ENCODE measurements around the gene ADPRHL1. TPM values are rescaled to one million over a fixed set of nuclear protein-coding genes. Genes with fewer than 3 reads are reported as not detected.

ADPRHL1 gene
- total RNA-seq, 1 experiment from 2014 or later, result 3.9 TPM

DNA sequence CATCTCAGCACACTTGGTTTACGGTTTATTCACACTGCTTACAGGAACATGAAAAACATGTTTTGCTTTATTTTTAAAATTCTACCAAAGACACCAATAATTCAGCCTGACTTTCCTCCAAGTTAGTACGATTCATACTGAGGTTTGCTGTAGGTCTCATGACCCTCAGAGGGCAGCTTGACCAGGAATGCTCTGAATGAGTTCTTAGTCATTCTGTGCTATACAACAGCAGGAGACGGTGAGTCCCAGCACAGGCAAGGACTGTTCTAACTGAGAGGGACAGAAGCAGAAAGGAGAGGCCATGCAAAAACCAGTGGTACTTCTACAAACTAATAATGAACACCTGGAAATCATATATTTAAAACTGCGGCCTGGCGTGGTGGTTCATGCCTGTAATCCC is 95.8 kb downstream of the ADPRHL1 start:
- TF ChIP-seq, protein P1, sequence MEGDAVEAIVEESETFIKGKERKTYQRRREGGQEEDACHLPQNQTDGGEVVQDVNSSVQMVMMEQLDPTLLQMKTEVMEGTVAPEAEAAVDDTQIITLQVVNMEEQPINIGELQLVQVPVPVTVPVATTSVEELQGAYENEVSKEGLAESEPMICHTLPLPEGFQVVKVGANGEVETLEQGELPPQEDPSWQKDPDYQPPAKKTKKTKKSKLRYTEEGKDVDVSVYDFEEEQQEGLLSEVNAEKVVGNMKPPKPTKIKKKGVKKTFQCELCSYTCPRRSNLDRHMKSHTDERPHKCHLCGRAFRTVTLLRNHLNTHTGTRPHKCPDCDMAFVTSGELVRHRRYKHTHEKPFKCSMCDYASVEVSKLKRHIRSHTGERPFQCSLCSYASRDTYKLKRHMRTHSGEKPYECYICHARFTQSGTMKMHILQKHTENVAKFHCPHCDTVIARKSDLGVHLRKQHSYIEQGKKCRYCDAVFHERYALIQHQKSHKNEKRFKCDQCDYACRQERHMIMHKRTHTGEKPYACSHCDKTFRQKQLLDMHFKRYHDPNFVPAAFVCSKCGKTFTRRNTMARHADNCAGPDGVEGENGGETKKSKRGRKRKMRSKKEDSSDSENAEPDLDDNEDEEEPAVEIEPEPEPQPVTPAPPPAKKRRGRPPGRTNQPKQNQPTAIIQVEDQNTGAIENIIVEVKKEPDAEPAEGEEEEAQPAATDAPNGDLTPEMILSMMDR (conservative IDR thresholded peaks at IDR 0.05; ENCODE audit: low read depth, low read length), result no peak
- TF ChIP-seq EZH2 (IDR thresholded peaks at IDR 0.05; ENCODE audit: borderline replicate concordance, low read depth, low read length, poor library complexity, severe bottlenecking), result no peak
- Histone ChIP-seq H3K27me3 (replicated peaks; ENCODE audit: insufficient read depth, low read depth, low read length, poor library complexity) (no peaks in the 10 kb centered on the region), H3K4me1 (ENCODE audit: insufficient read depth, low read length, poor library complexity, severe bottlenecking) (no peaks in the 10 kb centered on the region), H3K9me3 (ENCODE audit: low read depth, low read length, poor library complexity, severe bottlenecking) (no peaks in the 10 kb centered on the region), H3K27ac (ENCODE audit: low read depth, low read length, poor library complexity, severe bottlenecking) (no peak overlapping the region), H3K4me3 (ENCODE audit: low read depth, low read length, poor library complexity, severe bottlenecking) (no peak overlapping the region), H3K36me3 (ENCODE audit: insufficient read depth, low read length, poor library complexity, severe bottlenecking) (no peaks in the 10 kb centered on the region)
- ChIA-PET POLR2A (ENCODE audit: low non-redundant PET) (no interaction called here), CTCF (no interaction called here)
- DNase-seq (ENCODE audit: low spot score), result no peak
- no TSS peak for BruUV-seq (replicated peaks)
- intact Hi-C loops (cut with micrococcal nuclease; ENCODE audit: unreplicated experiment), result no loop called here

DNA sequence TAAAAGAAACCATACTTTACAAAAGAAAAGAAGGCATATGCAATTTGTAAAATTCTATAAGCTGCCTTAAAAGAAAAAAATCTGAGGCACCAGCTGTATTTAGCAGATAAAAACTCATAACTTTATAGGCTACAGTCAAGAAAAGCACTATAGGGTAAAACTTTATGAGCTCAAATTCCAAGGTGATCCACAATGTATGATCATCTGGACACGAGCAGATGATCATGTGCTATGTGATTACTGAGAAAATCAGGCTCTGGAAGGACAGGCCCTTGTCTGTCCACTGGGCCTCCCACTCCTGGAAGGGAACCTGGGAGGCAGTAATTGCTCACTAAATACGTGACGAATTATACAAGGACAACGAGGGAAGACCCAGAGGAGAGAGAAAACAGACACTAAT is 96.7 kb downstream of the ADPRHL1 start:
- CTCF ChIA-PET, result no interaction called here
- BruUV-seq (replicated peaks), result no TSS peak
- Histone ChIP-seq H3K4me3 (ENCODE audit: low read depth, low read length, poor library complexity, severe bottlenecking) (no peak overlapping the region), H3K27me3 (replicated peaks; ENCODE audit: insufficient read depth, low read depth, low read length, poor library complexity) (no peaks in the 10 kb centered on the region), H3K9me3 (ENCODE audit: low read depth, low read length, poor library complexity, severe bottlenecking) (no peaks in the 10 kb centered on the region), H3K4me1 (ENCODE audit: insufficient read depth, low read length, poor library complexity, severe bottlenecking) (no peaks in the 10 kb centered on the region), H3K27ac (ENCODE audit: low read depth, low read length, poor library complexity, severe bottlenecking) (no peak overlapping the region), H3K36me3 (ENCODE audit: insufficient read depth, low read length, poor library complexity, severe bottlenecking) (no peaks in the 10 kb centered on the region)
- intact Hi-C loops (cut with micrococcal nuclease; ENCODE audit: unreplicated experiment), result no loop called here
- POLR2A ChIA-PET (ENCODE audit: low non-redundant PET), result no interaction called here
- no peak for DNase-seq (ENCODE audit: low spot score)
- no peak for TF ChIP-seq EZH2 (IDR thresholded peaks at IDR 0.05; ENCODE audit: borderline replicate concordance, low read depth, low read length, poor library complexity, severe bottlenecking)
- TF ChIP-seq, protein P1 (conservative IDR thresholded peaks at IDR 0.05; ENCODE audit: low read depth, low read length), result no peak

DNA sequence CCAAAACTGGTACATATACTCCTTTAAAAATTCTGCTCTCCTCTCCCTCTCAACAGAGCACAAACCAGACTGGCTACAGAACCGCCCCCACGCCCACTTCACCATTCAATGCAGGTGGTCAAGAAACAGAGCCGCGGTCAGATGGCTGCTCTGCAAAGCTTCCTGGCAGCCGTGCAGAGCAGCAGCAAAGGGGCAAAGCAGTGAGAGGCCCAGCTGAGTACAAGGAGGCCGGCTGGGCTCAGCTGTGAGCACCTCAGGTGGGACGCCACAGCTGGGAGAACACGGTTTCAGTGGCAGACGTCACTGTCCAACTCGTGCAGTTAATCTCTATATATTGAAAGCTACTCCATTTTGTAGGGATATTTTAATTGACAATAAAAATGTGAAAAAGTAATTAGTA is 97.7 kb downstream of the ADPRHL1 start:
- Histone ChIP-seq H3K4me3 (ENCODE audit: low read depth, low read length, poor library complexity, severe bottlenecking) (no peak overlapping the region), H3K9me3 (ENCODE audit: low read depth, low read length, poor library complexity, severe bottlenecking) (no peaks in the 10 kb centered on the region), H3K4me1 (ENCODE audit: insufficient read depth, low read length, poor library complexity, severe bottlenecking) (no peaks in the 10 kb centered on the region), H3K36me3 (ENCODE audit: insufficient read depth, low read length, poor library complexity, severe bottlenecking) (no peaks in the 10 kb centered on the region), H3K27me3 (replicated peaks; ENCODE audit: insufficient read depth, low read depth, low read length, poor library complexity) (no peaks in the 10 kb centered on the region), H3K27ac (ENCODE audit: low read depth, low read length, poor library complexity, severe bottlenecking) (no peak overlapping the region)
- no peak for DNase-seq (ENCODE audit: low spot score)
- no TSS peak for BruUV-seq (replicated peaks)
- CTCF ChIA-PET, result no interaction called here
- TF ChIP-seq, protein P1 (conservative IDR thresholded peaks at IDR 0.05; ENCODE audit: low read depth, low read length), result no peak
- no peak for TF ChIP-seq EZH2 (IDR thresholded peaks at IDR 0.05; ENCODE audit: borderline replicate concordance, low read depth, low read length, poor library complexity, severe bottlenecking)
- POLR2A ChIA-PET (ENCODE audit: low non-redundant PET), result no interaction called here
- intact Hi-C loops (cut with micrococcal nuclease; ENCODE audit: unreplicated experiment), result no loop called here
